A549 (cell line): ENCODE results near the gene EBF3. TPM values are rescaled to one million over a fixed set of nuclear protein-coding genes. Genes with fewer than 3 reads are reported as not detected.

Experiments
- ATAC-seq, 2 experiments: fragments of 200-7000 bp in 1 of 2; fragments of >200 bp in 1 of 2; cut with Nextera tagmentation in 1 of 2; cut with Tn5 transposase in 1 of 2; 3 replicates each; pipeline versions ENCODE4 v1.8.0 to v1.9.1; 2018 to 2020; ENCODE audit warnings: mild to moderate bottlenecking in 1 of 2, moderate library complexity in 1 of 2
- CTCF ChIA-PET: fragments of 300-600 bp; sonication (Branson Sonifier 250); formaldehyde crosslinking; extraction: SDS; loops from one replicate; lab custom pipeline; 2021; ENCODE audit warnings: antibody characterized with exemption, inconsistent platforms; lab: Yijun Ruan, JAX
- POLR2A ChIA-PET: fragments of 350-600 bp; formaldehyde crosslinking; extraction: SDS; loops from one replicate; lab custom pipeline; 2021; ENCODE audit warnings: antibody characterized with exemption, inconsistent platforms; lab: Yijun Ruan, JAX
- DNase-seq, 2 experiments: peaks; one replicate each; pipeline versions ENCODE4 v3.0.0 to v3.0.0-alpha.2; 2011 to 2016; ENCODE audit warnings: low read depth in 1 of 2, low spot score in 1 of 2
- FAIRE-seq: peaks from 2 replicates; lab custom pipeline; 2011; peaks lifted over from hg19 to GRCh38; lab: Jason Lieb, UNC
- H3K27ac ChIP-seq, 2 experiments: fragments of >200 bp; sonication (Bioruptor Twin); formaldehyde crosslinking; 3 replicates each; pipeline ENCODE4 v1.5.1; 2016 to 2017
- H3K4me1 ChIP-seq: fragments of >200 bp; sonication (Bioruptor Twin); formaldehyde crosslinking; 3 replicates; pipeline ENCODE4 v1.6.1; 2016
- H3K4me2 ChIP-seq: fragments of >200 bp; sonication (Bioruptor Twin); formaldehyde crosslinking; 3 replicates; pipeline ENCODE4 v1.6.1; 2016
- H3K4me3 ChIP-seq: fragments of >200 bp; sonication (Bioruptor Twin); formaldehyde crosslinking; 3 replicates; pipeline ENCODE4 v1.5.1; 2016
- H3K9me3 ChIP-seq: fragments of >200 bp; sonication (Bioruptor Twin); formaldehyde crosslinking; 3 replicates; pipeline ENCODE4 v1.6.1; 2016
- ATOH8 ChIP-seq: fragments of 250-450 bp; sonication (Bioruptor Pico); IDR thresholded peaks from 2 replicates; pipeline ENCODE4 v1.5.0; 2020; ENCODE audit warnings: low read depth, mild to moderate bottlenecking, moderate library complexity
- BCL3 ChIP-seq: fragments of >200 bp; sonication (Bioruptor Twin); formaldehyde crosslinking; IDR thresholded peaks from 3 replicates; pipeline ENCODE4 v1.6.1; 2016
- CBX8 ChIP-seq: fragments of 200-600 bp; sonication (generic); IDR thresholded peaks from 2 replicates; pipeline ENCODE4 v1.6.1; 2016
- CHD4 ChIP-seq: fragments of 200-600 bp; sonication (generic); IDR thresholded peaks from 2 replicates; pipeline ENCODE4 v1.6.1; 2016; ENCODE audit warnings: antibody characterized with exemption, mild to moderate bottlenecking, borderline replicate concordance
- CTCF ChIP-seq: fragments of >200 bp; sonication (Bioruptor Twin); formaldehyde crosslinking; IDR thresholded peaks from 3 replicates; pipeline ENCODE4 v1.5.1; 2016
- EHF ChIP-seq: fragments of 250-450 bp; sonication (Bioruptor Pico); IDR thresholded peaks from 2 replicates; pipeline ENCODE4 v1.5.0; 2020; ENCODE audit warnings: mild to moderate bottlenecking
- EP300 ChIP-seq, 2 experiments: fragments of >200 bp; sonication (Bioruptor Twin); formaldehyde crosslinking; IDR thresholded peaks; 2 replicates in 1 of 2; 3 replicates in 1 of 2; pipeline ENCODE4 v1.6.1; 2016 to 2017
- ESRRA ChIP-seq: fragments of 150-350 bp; IDR thresholded peaks from 2 replicates; pipeline ENCODE4 v1.6.1; 2014; ENCODE audit warnings: mild to moderate bottlenecking, low read length, borderline replicate concordance
- FOSB ChIP-seq: fragments of 250-450 bp; sonication (Bioruptor Pico); IDR thresholded peaks from 2 replicates; pipeline ENCODE4 v1.5.0; 2020; ENCODE audit warnings: mild to moderate bottlenecking, moderate library complexity
- HEYL ChIP-seq: fragments of 250-450 bp; sonication (Bioruptor Pico); IDR thresholded peaks from 2 replicates; pipeline ENCODE4 v1.8.0; 2021; ENCODE audit warnings: mild to moderate bottlenecking, moderate library complexity
- HOXA7 ChIP-seq: fragments of 250-450 bp; sonication (Bioruptor Pico); IDR thresholded peaks from 2 replicates; pipeline ENCODE4 v1.5.0; 2020; ENCODE audit warnings: mild to moderate bottlenecking, moderate library complexity
- HOXB13 ChIP-seq: fragments of 250-450 bp; sonication (Bioruptor Pico); IDR thresholded peaks from 2 replicates; pipeline ENCODE4 v1.5.0; 2020; ENCODE audit warnings: low read depth, mild to moderate bottlenecking, moderate library complexity
- JUN ChIP-seq, 2 experiments: fragments of >200 bp; sonication (Bioruptor Twin); formaldehyde crosslinking; IDR thresholded peaks; 2 replicates in 1 of 2; 3 replicates in 1 of 2; pipeline ENCODE4 v1.6.1; 2016 to 2017
- JUNB ChIP-seq: fragments of >200 bp; sonication (Bioruptor Twin); formaldehyde crosslinking; IDR thresholded peaks from 2 replicates; pipeline ENCODE4 v1.6.1; 2016
- KDM1A ChIP-seq: fragments of 200-600 bp; sonication (generic); IDR thresholded peaks from 2 replicates; pipeline ENCODE4 v1.6.1; 2016; ENCODE audit warnings: low read depth, mild to moderate bottlenecking
- MAX ChIP-seq: IDR thresholded peaks from 2 replicates; pipeline ENCODE4 v1.6.1; 2012
- MYC ChIP-seq: IDR thresholded peaks from 2 replicates; pipeline ENCODE4 v1.6.1; 2012; ENCODE audit warnings: mild to moderate bottlenecking, inconsistent platforms, low read length, improper control_type of control experiment, borderline replicate concordance
- NPAS2 ChIP-seq: fragments of 250-450 bp; sonication (Bioruptor Pico); IDR thresholded peaks from 2 replicates; pipeline ENCODE4 v1.8.0; 2022; ENCODE audit warnings: mild to moderate bottlenecking, moderate library complexity, borderline replicate concordance
- NR3C1 ChIP-seq: fragments of >200 bp; sonication (Bioruptor Twin); formaldehyde crosslinking; IDR thresholded peaks from 3 replicates; pipeline ENCODE4 v1.6.1; 2017
- PBX3 ChIP-seq: IDR thresholded peaks from 2 replicates; pipeline ENCODE4 v1.6.1; 2012
- POLR2AphosphoS2 ChIP-seq: conservative IDR thresholded peaks from 2 replicates; pipeline ENCODE4 v1.6.1; 2012; ENCODE audit warnings: low read length, improper control_type of control experiment, inconsistent platforms
- RAD21 ChIP-seq, 2 experiments: fragments of >200 bp in 1 of 2; sonication (Bioruptor Twin) in 1 of 2; formaldehyde crosslinking in 1 of 2; IDR thresholded peaks in 1 of 2; conservative IDR thresholded peaks in 1 of 2; 2 replicates in 1 of 2; 3 replicates in 1 of 2; pipeline ENCODE4 v1.6.1; 2012 to 2018; ENCODE audit warnings: inconsistent platforms in 1 of 2
- RARB ChIP-seq: fragments of 250-450 bp; sonication (Bioruptor Pico); IDR thresholded peaks from 2 replicates; pipeline ENCODE4 v1.8.0; 2021; ENCODE audit warnings: mild to moderate bottlenecking, moderate library complexity
- RFX5 ChIP-seq: fragments of 450-650 bp; IDR thresholded peaks from 2 replicates; pipeline ENCODE4 v1.7.1; 2014; ENCODE audit warnings: antibody characterized with exemption, mild to moderate bottlenecking, moderate library complexity
- SREBF2 ChIP-seq: fragments of 450-650 bp; IDR thresholded peaks from 2 replicates; pipeline ENCODE4 v1.6.1; 2014; ENCODE audit warnings: mild to moderate bottlenecking, moderate library complexity
- ZFP36 ChIP-seq: fragments of 450-650 bp; IDR thresholded peaks from 2 replicates; pipeline ENCODE4 v1.6.1; 2014; ENCODE audit warnings: borderline replicate concordance; ENCODE audit not compliant: partially characterized antibody
- ZNF302 ChIP-seq: fragments of 250-450 bp; sonication (Bioruptor Pico); IDR thresholded peaks from 2 replicates; pipeline ENCODE4 v1.9.0; 2021; ENCODE audit warnings: inconsistent platforms, mild to moderate bottlenecking, moderate library complexity
- ZSCAN20 ChIP-seq: fragments of 250-450 bp; sonication (Bioruptor Pico); IDR thresholded peaks from 2 replicates; pipeline ENCODE4 v1.8.0; 2022; ENCODE audit warnings: mild to moderate bottlenecking, moderate library complexity
- WGBS: methylation state at CpG from one replicate; pipeline ENCODE4 v1.1.6; 2017; ENCODE audit errors: missing lambda C conversion rate; 5-methylcytosine and 5-hydroxymethylcytosine counted together
- polyA plus RNA-seq, 4 experiments: library from polyadenylated mRNA; depleted of rRNA in 3 of 4; stranded (reverse); fragments of >200 nt; fragmentation: RNase III in 1 of 4; extraction: RNeasy Plus Mini Kit Qiagen cat#74134 plus additional on column Dnase treatment in 1 of 4; gene quantifications; 2 replicates in 3 of 4; 3 replicates in 1 of 4; pipeline ENCODE4 v1.2.3, GENCODE V29; 2011 to 2017

Gene EBF3
- polyA plus RNA-seq, 2 of the 4 experiments (the other 2 are of a cell fraction) = 0.12 TPM; not detected in 1

GRCh38 chr10:129962872-129963640 is 1.0 kb downstream of the EBF3 start:
- CTCF ChIA-PET = no interaction called here
- 68% methylated on average over 57 of the region's 79 CpGs for WGBS
- H3K4me1 ChIP-seq = 0 out of 3 replicates have a peak, but pooled peaks cover 6% of the 10 kb centered on the region
- H3K4me3 ChIP-seq = peak overlapping the region; percentile 53
- no peaks in the 10 kb centered on the region for H3K9me3 ChIP-seq
- no peak for DNase-seq
- TF ChIP-seq NR3C1 = no peak
- peak; percentile 37; the same call in 1 of the 2 replicates for TF ChIP-seq MAX
- TF ChIP-seq CBX8 = 0 out of 2 replicates have a peak, but pooled peaks have one; percentile 34
- FAIRE-seq = no peak
- peak overlapping the region in 1 of 2 experiments; percentile 31; a peak in 1 of 6 replicates for H3K27ac ChIP-seq
- H3K4me2 ChIP-seq = peak overlapping the region; percentile 100
- peak in 1 of 2 experiments; percentile 20; a peak in 2 of 6 replicates for ATAC-seq
- POLR2A ChIA-PET = no interaction called here

GRCh38 chr10:129962031-129962871 is 1.8 kb downstream of the EBF3 start:
- 0 out of 3 replicates have a peak, but pooled peaks cover 6% of the 10 kb centered on the region for H3K4me1 ChIP-seq
- ATAC-seq (peak in 1 of 2 experiments; percentile 7; a peak in 2 of 6 replicates), FAIRE-seq (no peak), DNase-seq (no peak)
- H3K9me3 ChIP-seq = no peaks in the 10 kb centered on the region
- WGBS = 57% methylated on average over 18 of the region's 18 CpGs
- H3K27ac ChIP-seq = no peak overlapping the region
- peak overlapping the region; percentile 100; the same call in 2 of the 3 replicates for H3K4me2 ChIP-seq
- no peak overlapping the region; the same call in 2 of the 3 replicates for H3K4me3 ChIP-seq
- TF ChIP-seq ZFP36 (no peak), RAD21 (conservative IDR thresholded peaks at IDR 0.05 in 1 of 2, IDR thresholded peaks at IDR 0.05 in 1 of 2) (no peak), ATOH8 (CRISPR knock-in tag) (no peak), HOXB13 (no peak), FOSB (CRISPR knock-in tag) (no peak), HOXA7 (CRISPR knock-in tag) (no peak), JUNB (no peak), RARB (CRISPR knock-in tag) (no peak), BCL3 (no peak), CBX8 (no peak), MYC (no peak), JUN (IDR thresholded peaks at IDR 0.05) (no peak), POLR2AphosphoS2 (no peak), ZSCAN20 (no peak)
- ChIA-PET POLR2A (no interaction called here), CTCF (no interaction called here)

GRCh38 chr10:129961157-129961701 is 2.8 kb downstream of the EBF3 start:
- 44% methylated on average over 7 of the region's 7 CpGs for WGBS
- POLR2A ChIA-PET = no interaction called here
- no peak overlapping the region for H3K4me3 ChIP-seq
- no peak for ATAC-seq
- H3K4me2 ChIP-seq = no peak overlapping the region
- H3K9me3 ChIP-seq = no peaks in the 10 kb centered on the region
- no peak for FAIRE-seq
- CTCF ChIA-PET = no interaction called here
- no peak for DNase-seq
- H3K27ac ChIP-seq = no peak overlapping the region
- H3K4me1 ChIP-seq = peaks cover 14% of the 10 kb centered on the region
- TF ChIP-seq PBX3 = no peak
- TF ChIP-seq HEYL = no peak
- TF ChIP-seq ZSCAN20 = no peak
- no peak for TF ChIP-seq HOXB13
- TF ChIP-seq NPAS2 (CRISPR knock-in tag) = no peak
- TF ChIP-seq EHF (CRISPR knock-in tag) = no peak
- no peak for TF ChIP-seq ESRRA
- TF ChIP-seq CHD4 = no peak
- TF ChIP-seq ZNF302 (CRISPR knock-in tag) = no peak
- no peak for TF ChIP-seq RFX5
- TF ChIP-seq CTCF = no peak
- TF ChIP-seq EP300 (IDR thresholded peaks at IDR 0.05) = no peak
- no peak for TF ChIP-seq SREBF2
- no peak for TF ChIP-seq KDM1A
